Measurements from ENCODE around the gene CCNQ. TPM values are rescaled to one million over a fixed set of nuclear protein-coding genes. Genes with fewer than 3 reads are reported as not detected.
A peak's percentile ranks its signal among the peaks of the same experiment; 100 is the strongest.

CCNQ gene
- total RNA-seq, 1 donor from 2014 or later: 15.2 TPM

- H3K36me3 Mint-ChIP-seq: no peaks in the 10 kb centered on the region
- peak overlapping the region; percentile 35 for H3K4me3 Mint-ChIP-seq
Measured at GRCh38 chrX:153645921-153646488, 47.1 kb upstream of the CCNQ start.

GRCh38 chrX:153645151-153645550 lies 46.2 kb upstream of the CCNQ start:
- Histone ChIP-seq H4K20me1 (ENCODE audit: low read depth) (peaks cover 8% of the 10 kb centered on the region), H3K4me2 (no peak overlapping the region), H3K9ac (no peak overlapping the region), H2AFZ (replicated peaks) (no peak overlapping the region), H3K9me3 (ENCODE audit: low read depth) (no peaks in the 10 kb centered on the region), H3F3A (ENCODE audit: low read depth) (peaks cover 5% of the 10 kb centered on the region), H3K27me3 (peaks cover 94% of the 10 kb centered on the region), H3K79me2 (ENCODE audit: low read depth) (no peaks in the 10 kb centered on the region), H3K4me3 (no peak overlapping the region), H3K36me3 (no peaks in the 10 kb centered on the region), H3K27ac (no peak overlapping the region), H3K4me1 (peaks cover 11% of the 10 kb centered on the region)
- Mint-ChIP-seq H3K27me3 (ENCODE audit: insufficient read depth, low read depth) (peaks cover 42% of the 10 kb centered on the region), H3K27ac (no peak overlapping the region), H3K9me3 (peaks cover 16% of the 10 kb centered on the region), H3K36me3 (no peaks in the 10 kb centered on the region), H3K4me3 (no peak overlapping the region), H3K4me1 (peaks cover 14% of the 10 kb centered on the region)
- no peak for DNase-seq (ENCODE audit: low spot score)
- TF ChIP-seq CTCF (IDR thresholded peaks at IDR 0.05): no peak
- no peak for TF ChIP-seq EZH2 (IDR thresholded peaks at IDR 0.05)
- TF ChIP-seq EZH2phosphoT487 (IDR thresholded peaks at IDR 0.05): no peak

More at GRCh38 chrX:153645921-153646488, 47.1 kb upstream of the CCNQ start:
- Mint-ChIP-seq H3K9me3 (peaks cover 16% of the 10 kb centered on the region), H3K27ac (no peak overlapping the region), H3K27me3 (ENCODE audit: insufficient read depth, low read depth) (peaks cover 40% of the 10 kb centered on the region), H3K4me1 (peaks cover 12% of the 10 kb centered on the region)
- Histone ChIP-seq H3K79me2 (ENCODE audit: low read depth) (no peaks in the 10 kb centered on the region), H3K4me1 (peaks cover 10% of the 10 kb centered on the region), H2AFZ (replicated peaks) (no peak overlapping the region), H3K4me2 (no peak overlapping the region), H3K9ac (no peak overlapping the region), H4K20me1 (ENCODE audit: low read depth) (peaks cover 8% of the 10 kb centered on the region), H3F3A (ENCODE audit: low read depth) (peaks cover 5% of the 10 kb centered on the region), H3K36me3 (no peaks in the 10 kb centered on the region), H3K9me3 (ENCODE audit: low read depth) (no peaks in the 10 kb centered on the region), H3K27me3 (peaks cover 85% of the 10 kb centered on the region), H3K4me3 (no peak overlapping the region), H3K27ac (no peak overlapping the region)
- TF ChIP-seq EZH2 (IDR thresholded peaks at IDR 0.05) (no peak), CTCF (IDR thresholded peaks at IDR 0.05) (no peak), EZH2phosphoT487 (IDR thresholded peaks at IDR 0.05) (no peak)
- no peak for DNase-seq (ENCODE audit: low spot score)

- Mint-ChIP-seq H3K4me3 (peak overlapping the region; percentile 78), H3K27me3 (ENCODE audit: insufficient read depth, low read depth) (peaks cover 42% of the 10 kb centered on the region), H3K27ac (no peak overlapping the region), H3K4me1 (peaks cover 14% of the 10 kb centered on the region), H3K36me3 (no peaks in the 10 kb centered on the region), H3K9me3 (peaks cover 14% of the 10 kb centered on the region)
- H3K79me2 ChIP-seq (ENCODE audit: low read depth): no peaks in the 10 kb centered on the region
- no peak overlapping the region for H2AFZ ChIP-seq (replicated peaks)
- no peaks in the 10 kb centered on the region for H3K36me3 ChIP-seq
- peak overlapping the region; percentile 74 for H3K4me2 ChIP-seq
- no peak overlapping the region for H3K27ac ChIP-seq
- H3K4me3 ChIP-seq: peak overlapping the region; percentile 32
- DNase-seq (ENCODE audit: low spot score): peak; percentile 60
- H4K20me1 ChIP-seq (ENCODE audit: low read depth): peaks cover 8% of the 10 kb centered on the region
- TF ChIP-seq EZH2phosphoT487 (IDR thresholded peaks at IDR 0.05) (no peak), CTCF (IDR thresholded peaks at IDR 0.05) (peak; percentile 23), EZH2 (IDR thresholded peaks at IDR 0.05) (no peak)
- peaks cover 99% of the 10 kb centered on the region for H3K27me3 ChIP-seq
- peaks cover 11% of the 10 kb centered on the region for H3K4me1 ChIP-seq
- H3F3A ChIP-seq (ENCODE audit: low read depth): peaks cover 5% of the 10 kb centered on the region
- H3K9me3 ChIP-seq (ENCODE audit: low read depth): no peaks in the 10 kb centered on the region
- H3K9ac ChIP-seq: no peak overlapping the region
Measured at GRCh38 chrX:153644356-153645125, 45.6 kb upstream of the CCNQ start.

Data from neural progenitor cell (in vitro differentiated cells).